GM23338 (cell line): ENCODE data around the gene RFC5. TPM values are rescaled to one million over a fixed set of nuclear protein-coding genes. Genes with fewer than 3 reads are reported as not detected.

ENCODE experiments used
- ATAC-seq: fragments of 200-7000 bp; cut with Tn5 transposase; 3 replicates; pipeline ENCODE4 v1.9.1; 2020
- DNase-seq: peaks from one replicate; pipeline ENCODE4 v3.0.0-alpha.2; 2015; ENCODE audit warnings: low spot score
- H2AFZ ChIP-seq: fragments of 200-600 bp; sonication (generic); 2 replicates; pipeline ENCODE4 v1.8.0; 2016; ENCODE audit warnings: antibody characterized with exemption, mild to moderate bottlenecking, moderate library complexity
- H3F3A ChIP-seq: fragments of 200-600 bp; sonication (generic); replicated peaks from 2 replicates; pipeline ENCODE4 v1.8.0; 2017; ENCODE audit warnings: antibody characterized with exemption, mixed run types, low read depth
- H3K27ac ChIP-seq: fragments of 200-600 bp; sonication (generic); 2 replicates; pipeline ENCODE4 v1.6.1; 2016; ENCODE audit warnings: low read depth
- H3K27me3 ChIP-seq: fragments of 200-600 bp; sonication (generic); 2 replicates; pipeline ENCODE4 v1.8.0; 2016; ENCODE audit warnings: mild to moderate bottlenecking, mixed run types, moderate library complexity; ENCODE audit not compliant: insufficient read depth
- H3K36me3 ChIP-seq: fragments of 200-600 bp; sonication (generic); 2 replicates; pipeline ENCODE4 v1.8.0; 2016; ENCODE audit warnings: mild to moderate bottlenecking; ENCODE audit not compliant: insufficient read depth
- H3K4me1 ChIP-seq: fragments of 200-600 bp; sonication (generic); 2 replicates; pipeline ENCODE4 v1.8.0; 2016; ENCODE audit warnings: mild to moderate bottlenecking, moderate library complexity; ENCODE audit not compliant: insufficient read depth
- H3K4me2 ChIP-seq: fragments of 200-600 bp; sonication (generic); 2 replicates; pipeline ENCODE4 v1.7.1; 2017; ENCODE audit warnings: mixed run types
- H3K4me3 ChIP-seq: fragments of 200-600 bp; sonication (generic); 2 replicates; pipeline ENCODE4 v1.6.1; 2016; ENCODE audit warnings: mixed run types
- H3K79me2 ChIP-seq: fragments of 200-600 bp; sonication (generic); replicated peaks from 2 replicates; pipeline ENCODE4 v1.8.0; 2017; ENCODE audit warnings: mild to moderate bottlenecking; ENCODE audit not compliant: insufficient read depth
- H3K9me2 ChIP-seq: fragments of 200-600 bp; sonication (generic); 2 replicates; pipeline ENCODE4 v1.8.0; 2017; ENCODE audit not compliant: insufficient read depth
- H4K20me1 ChIP-seq: fragments of 200-600 bp; sonication (generic); replicated peaks from 2 replicates; pipeline ENCODE4 v1.8.0; 2017; ENCODE audit warnings: mild to moderate bottlenecking; ENCODE audit not compliant: insufficient read depth
- H3K27ac Mint-ChIP-seq: 2 replicates; pipeline ENCODE4 v1.8.0; 2020; ENCODE audit warnings: inconsistent platforms, mild to moderate bottlenecking, moderate library complexity, mixed read lengths
- H3K27me3 Mint-ChIP-seq: 3 replicates; pipeline ENCODE4 v1.8.0; 2022; ENCODE audit warnings: low read depth, mild to moderate bottlenecking, moderate library complexity, mixed read lengths, inconsistent platforms; ENCODE audit not compliant: insufficient read depth, poor library complexity
- H3K36me3 Mint-ChIP-seq: 3 replicates; pipeline ENCODE4 v1.8.0; 2021; ENCODE audit warnings: low read depth, mild to moderate bottlenecking, inconsistent platforms, moderate library complexity, mixed read lengths
- H3K4me1 Mint-ChIP-seq: 3 replicates; pipeline ENCODE4 v1.8.0; 2020; ENCODE audit warnings: mild to moderate bottlenecking, inconsistent platforms, mixed read lengths
- H3K4me3 Mint-ChIP-seq: 3 replicates; pipeline ENCODE4 v1.8.0; 2021; ENCODE audit warnings: moderate library complexity, mild to moderate bottlenecking, inconsistent platforms, mixed read lengths
- H3K9me3 Mint-ChIP-seq: 3 replicates; pipeline ENCODE4 v1.8.0; 2020; ENCODE audit warnings: moderate library complexity, mild to moderate bottlenecking, inconsistent platforms, mixed read lengths
- CREB1 ChIP-seq: fragments of 250-450 bp; sonication (Bioruptor Pico); IDR thresholded peaks from 2 replicates; pipeline ENCODE4 v1.5.0; 2020; ENCODE audit warnings: low read depth, mild to moderate bottlenecking, moderate library complexity
- CTCF ChIP-seq, 2 experiments: fragments of 200-600 bp in 1 of 2; sonication (generic) in 1 of 2; conservative IDR thresholded peaks; 2 replicates each; pipeline versions ENCODE4 v1.5.1 to v1.6.1; 2016 to 2017; ENCODE audit warnings: antibody characterized with exemption in 2 of 2, low read depth in 2 of 2, mild to moderate bottlenecking in 2 of 2, moderate library complexity in 1 of 2
- EZH2 ChIP-seq: fragments of 200-600 bp; sonication (generic); IDR thresholded peaks from one replicate; pipeline ENCODE4 v1.8.0; 2017; ENCODE audit warnings: antibody characterized with exemption, mild to moderate bottlenecking, low read depth; ENCODE audit not compliant: unreplicated experiment
- EZH2phosphoT487 ChIP-seq: fragments of 200-600 bp; sonication (generic); IDR thresholded peaks from one replicate; pipeline ENCODE4 v1.8.1; 2018; ENCODE audit warnings: antibody characterized with exemption; ENCODE audit not compliant: unreplicated experiment
- JUNB ChIP-seq: IDR thresholded peaks from one replicate; pipeline ENCODE4 v1.6.1; 2016; ENCODE audit warnings: antibody characterized with exemption; ENCODE audit not compliant: unreplicated experiment
- NANOG ChIP-seq: IDR thresholded peaks from 2 replicates; pipeline ENCODE4 v1.6.1; 2016; ENCODE audit warnings: antibody characterized with exemption, borderline replicate concordance
- POLR2AphosphoS5 ChIP-seq: IDR thresholded peaks from 2 replicates; pipeline ENCODE4 v1.6.1; 2016; ENCODE audit warnings: antibody characterized with exemption, low read depth
- REST ChIP-seq: IDR thresholded peaks from one replicate; pipeline ENCODE4 v1.6.1; 2018; ENCODE audit warnings: antibody characterized with exemption; ENCODE audit not compliant: unreplicated experiment
- STAT1 ChIP-seq: IDR thresholded peaks from one replicate; pipeline ENCODE4 v1.6.1; 2016; ENCODE audit warnings: antibody characterized with exemption; ENCODE audit not compliant: unreplicated experiment
- ZNF114 ChIP-seq: fragments of 250-450 bp; sonication (Bioruptor Pico); IDR thresholded peaks from 2 replicates; pipeline ENCODE4 v1.5.0; 2020; ENCODE audit warnings: mild to moderate bottlenecking, moderate library complexity
- ZNF331 ChIP-seq: fragments of 250-450 bp; sonication (Bioruptor Pico); IDR thresholded peaks from 2 replicates; pipeline ENCODE4 v1.5.0; 2020; ENCODE audit warnings: low read depth, mild to moderate bottlenecking, moderate library complexity
- ZNF462 ChIP-seq: fragments of 250-450 bp; sonication (Bioruptor Pico); IDR thresholded peaks from 2 replicates; pipeline ENCODE4 v1.5.0; 2020; ENCODE audit warnings: mild to moderate bottlenecking, moderate library complexity
- polyA plus RNA-seq: library from polyadenylated mRNA; unstranded; fragments of >200 nt; fragmentation: Nextera tagmentation; extraction: Ambion mirVana; gene quantifications from 2 replicates; pipeline ENCODE4 v1.2.1, GENCODE V29; 2016
- total RNA-seq: library from RNA; depleted of rRNA; stranded (reverse); fragments of >200 nt; shearing (Covaris generic); gene quantifications from 2 replicates; pipeline ENCODE4 v1.2.3, GENCODE V29; 2014

The RFC5 gene
- total and polyA plus RNA-seq, 2 experiments from 2014 or later = 35.0 to 53.2 TPM

- peak overlapping the region; percentile 81 for H3K4me2 ChIP-seq
- H3K4me1 ChIP-seq = peaks cover 13% of the 10 kb centered on the region
- peaks cover 21% of the 10 kb centered on the region for H3K36me3 ChIP-seq
- peaks cover 27% of the 10 kb centered on the region for H3K79me2 ChIP-seq
- no peak overlapping the region for H3K27ac Mint-ChIP-seq
- H3K27me3 ChIP-seq = no peaks in the 10 kb centered on the region
- peaks cover 11% of the 10 kb centered on the region for H3K27me3 Mint-ChIP-seq
- H3K4me3 ChIP-seq = peak overlapping the region; percentile 98
- peaks cover 13% of the 10 kb centered on the region for H3K4me1 Mint-ChIP-seq
- DNase-seq = no peak
- H3F3A ChIP-seq = no peaks in the 10 kb centered on the region
- H3K9me3 Mint-ChIP-seq = no peaks in the 10 kb centered on the region
- H3K27ac ChIP-seq = no peak overlapping the region; the same call in 1 of the 2 replicates
- TF ChIP-seq EZH2phosphoT487 (no peak), CREB1 (CRISPR knock-in tag) (no peak), NANOG (no peak), ZNF114 (CRISPR knock-in tag) (no peak), ZNF331 (CRISPR knock-in tag) (no peak), ZNF462 (CRISPR knock-in tag) (no peak), POLR2AphosphoS5 (no peak)
- ATAC-seq = peak; percentile 12
- peak overlapping the region; percentile 95 for H3K4me3 Mint-ChIP-seq
- H3K9me2 ChIP-seq = no peaks in the 10 kb centered on the region
- peaks cover 5% of the 10 kb centered on the region for H4K20me1 ChIP-seq
- H2AFZ ChIP-seq = peak overlapping the region; percentile 90
- H3K36me3 Mint-ChIP-seq = peaks cover 29% of the 10 kb centered on the region
Measured at GRCh38 chr12:118015944-118016343, 559 bp upstream of the RFC5 start.

- no peak overlapping the region for H3K27ac Mint-ChIP-seq
- no peaks in the 10 kb centered on the region for H3K9me3 Mint-ChIP-seq
- H3K4me2 ChIP-seq = peak overlapping the region; percentile 92
- H3K4me3 ChIP-seq = peak overlapping the region; percentile 98; the same call in 1 of the 2 replicates
- DNase-seq = no peak
- peaks cover 27% of the 10 kb centered on the region for H3K79me2 ChIP-seq
- peaks cover 13% of the 10 kb centered on the region for H3K4me1 ChIP-seq
- peaks cover 14% of the 10 kb centered on the region for H3K27me3 Mint-ChIP-seq
- no peak overlapping the region for H3K27ac ChIP-seq
- H3K4me3 Mint-ChIP-seq = peak overlapping the region; percentile 95
- H3K36me3 Mint-ChIP-seq = peaks cover 49% of the 10 kb centered on the region
- no peaks in the 10 kb centered on the region for H3F3A ChIP-seq
- peaks cover 28% of the 10 kb centered on the region for H3K36me3 ChIP-seq
- no peaks in the 10 kb centered on the region for H3K27me3 ChIP-seq
- no peak for ATAC-seq
- H3K9me2 ChIP-seq = no peaks in the 10 kb centered on the region
- H4K20me1 ChIP-seq = peaks cover 5% of the 10 kb centered on the region
- peaks cover 17% of the 10 kb centered on the region for H3K4me1 Mint-ChIP-seq
- no peak overlapping the region for H2AFZ ChIP-seq
- TF ChIP-seq EZH2phosphoT487 = no peak
- TF ChIP-seq EZH2 = no peak
- TF ChIP-seq STAT1 = no peak
- TF ChIP-seq CTCF (conservative IDR thresholded peaks at IDR 0.05; ENCODE audit: low read depth in 2 of 2) = no peak
- no peak for TF ChIP-seq ZNF114 (CRISPR knock-in tag)
- TF ChIP-seq JUNB = no peak
- no peak for TF ChIP-seq REST
Measured at GRCh38 chr12:118017926-118018325, 1.4 kb downstream of the RFC5 start.
